IPS-NIHi11 (cell line): ENCODE results near the gene HECTD3.
A peak's percentile ranks its signal among the peaks of the same experiment; 100 is the strongest.

ENCODE experiments used
- DNase-seq: peaks from one replicate; pipeline ENCODE4 v3.0.0; 2012; ENCODE audit warnings: mixed read lengths, low spot score

HECTD3 gene

GRCh38 chr1:45010855-45011811 is at the start of gene HECTD3:
Gene HECTD3 (minus strand): TSS chr1:45011324. CDS start chr1:45011257, 67 bp downstream.
- peak; percentile 83 for DNase-seq

- no peak for DNase-seq
These were observed 48.7 kb upstream of the HECTD3 start for GRCh38 chr1:45059829-45060228.

DNA sequence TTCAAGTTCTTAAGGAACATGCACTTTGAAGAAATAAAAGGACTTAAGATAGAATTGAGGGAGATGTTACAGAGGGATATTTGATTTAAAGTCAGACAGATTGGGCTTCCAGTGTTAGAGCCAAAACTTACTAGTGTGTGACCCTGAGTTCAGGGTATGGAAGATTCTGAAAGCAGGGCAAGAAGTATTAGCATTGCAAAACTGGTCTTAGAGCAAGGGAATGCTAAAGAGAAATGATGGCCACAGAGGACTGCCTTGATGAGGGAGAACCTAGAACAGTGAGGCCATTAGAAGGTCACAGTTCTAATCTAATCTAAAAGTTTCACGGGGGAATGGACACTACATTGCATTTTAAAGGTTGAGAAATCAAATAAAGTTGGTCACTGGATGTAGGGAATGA is 46.4 kb upstream of the HECTD3 start:
- no peak for DNase-seq

- DNase-seq: no peak
These were observed 40.1 kb upstream of the HECTD3 start for GRCh38 chr1:45051005-45051772.

DNA sequence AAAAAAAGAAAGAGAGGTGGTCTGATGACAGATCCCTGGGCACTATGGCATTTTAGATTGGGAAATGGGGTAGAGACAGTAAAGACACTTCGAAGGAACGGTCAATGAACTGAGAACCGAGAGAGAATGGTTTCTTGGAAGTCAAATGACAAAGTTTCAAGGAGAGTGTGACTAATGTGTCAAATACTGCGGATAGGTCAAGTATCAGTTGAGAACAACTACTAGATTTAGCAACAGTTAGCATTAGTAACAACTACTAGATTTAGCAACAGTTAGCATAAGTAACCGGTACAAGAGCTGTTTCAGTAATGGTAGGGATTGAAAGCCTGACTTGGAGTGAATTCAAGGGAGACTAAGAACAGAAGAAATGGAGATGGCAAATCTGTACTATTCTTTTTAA is 35.9 kb upstream of the HECTD3 start:
- DNase-seq: no peak

DNA sequence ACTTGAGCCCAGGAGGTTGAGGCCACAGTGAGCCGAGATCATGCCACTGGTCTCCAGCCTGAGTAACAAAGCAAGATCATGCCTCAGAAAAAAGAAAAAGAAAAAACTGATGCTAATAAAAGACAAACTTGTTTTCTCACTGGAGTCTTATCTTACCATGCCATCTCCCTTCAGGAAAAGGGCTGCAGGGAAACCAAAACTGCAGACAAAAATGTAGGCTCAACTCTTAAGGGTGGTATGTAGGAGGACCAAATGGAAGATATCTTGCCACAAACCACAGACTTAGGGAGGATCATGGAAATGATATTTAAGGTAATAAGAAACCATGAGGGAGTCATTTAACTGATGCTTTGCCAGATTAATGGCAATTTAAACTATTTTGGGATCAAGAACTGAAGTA is 33.8 kb upstream of the HECTD3 start:
- DNase-seq: no peak

GRCh38 chr1:45043094-45043493 is 32.0 kb upstream of the HECTD3 start:
- no peak for DNase-seq

DNA sequence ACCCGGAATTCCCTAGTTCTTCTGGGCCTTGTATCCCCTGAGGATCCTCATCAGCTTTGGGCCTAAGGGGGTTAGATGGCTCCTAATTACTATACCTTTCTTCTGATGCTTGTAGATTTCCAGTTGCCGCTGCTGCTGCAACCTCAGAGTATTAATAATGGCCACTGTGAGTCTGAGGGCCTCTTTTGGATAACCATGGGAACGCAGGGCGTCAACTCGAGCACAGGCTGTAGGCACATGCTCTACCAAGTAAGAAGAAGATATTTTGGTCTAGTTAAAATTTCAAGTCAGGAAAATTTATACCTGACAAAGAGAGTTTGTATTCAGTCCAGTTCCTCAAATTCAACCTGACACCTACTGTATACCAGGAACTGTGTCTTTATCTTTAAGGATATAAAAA is 29.2 kb upstream of the HECTD3 start:
- DNase-seq: no peak

DNA sequence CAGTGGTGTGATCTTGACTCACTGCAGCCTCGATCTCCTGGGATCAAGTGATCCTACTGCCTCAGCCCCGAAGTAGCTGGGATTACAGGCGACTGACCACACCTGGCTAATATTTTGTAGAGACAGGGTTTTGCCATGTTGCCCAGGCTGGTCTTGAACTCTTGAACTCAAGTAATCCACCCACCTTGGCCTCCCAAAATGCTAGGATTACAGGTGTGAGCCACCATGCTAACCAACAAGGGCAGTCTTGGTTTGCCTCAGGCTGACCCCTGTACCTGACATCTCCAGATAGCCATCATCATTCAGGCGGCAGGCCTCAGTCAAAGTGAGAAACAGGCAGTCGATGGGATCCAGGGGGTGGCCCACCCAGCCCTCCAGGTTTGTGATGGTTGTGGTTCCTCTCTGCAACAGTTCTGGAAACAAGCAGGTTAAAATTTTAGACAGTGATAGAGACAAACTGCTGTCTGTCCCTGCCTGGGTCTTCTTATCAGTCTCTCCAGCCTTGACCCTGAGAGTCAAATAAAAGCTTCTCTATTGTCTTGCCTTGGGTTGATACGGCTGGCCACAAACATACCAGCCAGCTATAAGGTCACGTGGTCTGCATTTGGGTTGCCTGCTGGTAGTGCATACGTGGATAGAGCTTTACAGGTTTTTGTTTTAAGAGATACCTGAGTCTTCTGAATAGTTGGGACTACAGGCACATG is 27.7 kb upstream of the HECTD3 start:
- no peak for DNase-seq

GRCh38 chr1:45038240-45038639 is 27.1 kb upstream of the HECTD3 start:
- DNase-seq: no peak

- no peak for DNase-seq
These were observed 26.3 kb upstream of the HECTD3 start for GRCh38 chr1:45037456-45037855.

GRCh38 chr1:45035631-45036301 is 24.6 kb upstream of the HECTD3 start:
- no peak for DNase-seq

- no peak for DNase-seq
These were observed 22.2 kb upstream of the HECTD3 start for GRCh38 chr1:45033356-45033755.

GRCh38 chr1:45032837-45033236 is 21.7 kb upstream of the HECTD3 start:
- DNase-seq: no peak

- no peak for DNase-seq
These were observed 15.3 kb upstream of the HECTD3 start for GRCh38 chr1:45026446-45026845.

- DNase-seq: no peak
These were observed 12.5 kb upstream of the HECTD3 start for GRCh38 chr1:45023663-45024062.

- DNase-seq: peak; percentile 58
These were observed 7.6 kb upstream of the HECTD3 start for GRCh38 chr1:45018599-45019230.

DNA sequence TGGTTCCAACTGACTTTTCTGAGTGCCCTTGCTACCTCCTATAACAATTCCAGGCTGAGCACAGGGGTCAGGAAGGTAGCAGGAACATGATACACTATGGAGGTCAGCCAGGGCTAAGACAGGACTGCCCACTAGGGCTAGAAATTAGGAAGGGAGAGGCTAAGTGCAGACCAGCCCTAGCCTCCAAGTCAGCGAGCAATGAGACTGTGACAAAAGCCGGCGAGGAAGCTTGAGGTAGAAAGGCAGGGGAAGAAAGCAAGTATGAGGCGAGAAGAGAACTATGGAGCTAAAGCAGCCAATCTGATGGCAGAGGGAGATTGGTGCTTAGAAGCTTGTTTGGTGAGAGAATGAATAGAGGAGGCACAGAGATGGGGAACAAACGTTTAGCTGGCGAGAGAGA is 5.6 kb upstream of the HECTD3 start:
- no peak for DNase-seq

GRCh38 chr1:45016090-45016697 is 5.1 kb upstream of the HECTD3 start:
- no peak for DNase-seq

DNA sequence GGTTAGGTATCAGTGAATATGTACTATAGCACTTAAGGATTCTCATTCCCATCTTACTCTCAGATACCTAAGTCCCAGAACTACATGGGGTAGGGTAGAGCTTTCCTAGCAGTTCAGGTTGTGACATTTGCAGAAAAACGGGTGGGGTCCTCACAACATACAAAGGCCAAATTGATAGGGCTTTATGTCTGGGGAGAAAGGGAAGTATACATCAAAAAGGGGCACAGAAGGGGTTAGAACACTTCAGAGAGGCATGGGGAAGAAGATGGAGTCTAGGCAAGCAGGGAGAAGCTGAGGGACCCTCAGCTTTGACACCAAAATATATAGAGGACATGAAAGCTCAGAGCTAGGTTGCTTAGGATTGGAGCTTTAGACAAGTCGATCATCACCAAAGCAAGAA is 4.6 kb upstream of the HECTD3 start:
- no peak for DNase-seq
